Astrocyte of the hippocampus (primary cell): ENCODE results near the gene PPM1A.

ENCODE experiments used
- DNase-seq: peaks from one replicate; pipeline ENCODE4 v3.0.0; 2011; ENCODE audit warnings: low read depth, low spot score

The PPM1A gene

GRCh38 chr14:60248697-60249318, at the start of gene PPM1A:
PPM1A (plus strand) TSS chr14:60249221; CDS start chr14:60282704, 33,483 bp downstream.
- DNase-seq: peak; percentile 99

DNA sequence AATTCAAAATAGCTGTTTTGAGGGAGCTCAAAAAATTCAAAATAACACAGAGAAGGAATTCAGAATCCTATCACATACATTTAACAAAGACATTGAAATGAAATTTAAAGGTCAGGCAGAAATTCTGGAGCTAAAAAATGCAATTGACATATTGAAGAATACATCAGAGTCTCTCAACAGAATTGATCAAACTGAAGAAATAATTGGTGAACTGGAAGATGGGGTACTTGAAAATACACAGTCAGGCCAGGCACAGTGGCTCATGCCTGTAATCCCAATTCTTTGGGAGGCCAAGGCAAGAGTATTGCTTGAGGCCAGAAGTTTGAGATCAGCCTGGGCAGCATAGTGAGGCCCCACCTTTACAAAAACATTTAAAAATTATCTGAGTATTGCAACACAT, 49.7 kb upstream of the PPM1A start:
- DNase-seq: no peak

- no peak for DNase-seq
These were observed 44.7 kb upstream of the PPM1A start for GRCh38 chr14:60204104-60204842.

DNA sequence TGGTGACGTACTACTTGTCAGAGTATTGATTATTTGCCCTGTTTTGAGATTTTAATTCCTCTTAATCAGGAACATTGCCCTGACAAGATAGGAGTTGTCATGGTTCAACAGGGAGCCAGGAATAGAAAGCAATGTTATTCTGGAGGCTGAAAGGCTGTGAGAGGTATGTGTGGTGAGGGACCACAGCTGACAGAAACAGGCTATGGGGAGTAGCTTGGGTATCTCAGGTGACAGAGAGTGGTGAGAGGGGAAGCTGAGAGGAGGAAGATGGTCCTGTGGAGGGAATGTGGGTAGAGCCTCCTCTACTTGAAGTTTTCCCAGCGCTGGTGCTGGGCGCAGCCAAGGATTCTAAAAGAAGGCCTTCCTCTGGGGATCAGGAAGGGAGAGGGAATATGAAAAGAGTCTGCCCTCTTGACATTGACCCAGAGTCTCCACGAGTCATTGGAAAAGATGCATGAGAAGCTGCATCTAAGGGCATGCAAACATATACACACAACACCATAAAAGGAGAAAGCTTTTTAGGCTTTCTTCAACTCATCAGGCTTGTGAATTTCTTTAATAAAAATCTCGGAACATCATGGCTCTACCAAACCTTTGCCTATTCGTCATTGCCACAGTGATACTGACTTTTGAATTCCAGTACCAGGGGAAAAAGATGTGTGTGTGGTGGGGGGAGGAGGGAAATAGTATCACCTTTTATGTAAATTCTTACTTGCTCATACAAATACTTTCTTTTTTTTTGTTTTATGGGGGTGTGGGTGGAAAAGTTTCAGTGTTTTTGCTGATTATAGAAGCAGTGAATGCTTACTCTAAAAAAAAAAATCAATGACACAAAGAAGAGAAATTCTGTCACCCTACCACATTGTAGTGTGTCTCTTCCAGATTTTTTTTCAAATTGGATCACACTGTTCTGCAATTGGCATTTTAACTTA, 43.9 kb upstream of the PPM1A start:
- no peak for DNase-seq

DNA sequence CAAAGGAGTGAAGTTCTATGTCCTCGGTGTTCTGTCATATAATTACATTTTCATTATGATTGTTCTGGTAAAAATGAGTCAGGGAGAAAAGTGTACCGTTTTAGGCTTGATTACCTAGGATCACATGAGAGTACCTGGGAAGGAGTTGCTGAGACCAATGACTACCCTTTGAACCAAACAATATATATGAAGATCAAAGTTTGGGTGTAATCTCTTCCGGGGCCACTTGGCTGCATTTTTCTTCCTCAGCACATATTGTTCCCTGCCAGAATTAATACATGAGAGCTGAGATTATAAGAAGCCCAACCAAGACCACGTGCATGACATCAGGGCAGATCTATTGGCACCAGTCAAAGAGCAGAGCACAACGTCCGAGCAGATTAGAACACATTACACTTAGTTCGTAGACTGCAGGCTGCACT, 42.8 kb upstream of the PPM1A start:
- DNase-seq: no peak

DNA sequence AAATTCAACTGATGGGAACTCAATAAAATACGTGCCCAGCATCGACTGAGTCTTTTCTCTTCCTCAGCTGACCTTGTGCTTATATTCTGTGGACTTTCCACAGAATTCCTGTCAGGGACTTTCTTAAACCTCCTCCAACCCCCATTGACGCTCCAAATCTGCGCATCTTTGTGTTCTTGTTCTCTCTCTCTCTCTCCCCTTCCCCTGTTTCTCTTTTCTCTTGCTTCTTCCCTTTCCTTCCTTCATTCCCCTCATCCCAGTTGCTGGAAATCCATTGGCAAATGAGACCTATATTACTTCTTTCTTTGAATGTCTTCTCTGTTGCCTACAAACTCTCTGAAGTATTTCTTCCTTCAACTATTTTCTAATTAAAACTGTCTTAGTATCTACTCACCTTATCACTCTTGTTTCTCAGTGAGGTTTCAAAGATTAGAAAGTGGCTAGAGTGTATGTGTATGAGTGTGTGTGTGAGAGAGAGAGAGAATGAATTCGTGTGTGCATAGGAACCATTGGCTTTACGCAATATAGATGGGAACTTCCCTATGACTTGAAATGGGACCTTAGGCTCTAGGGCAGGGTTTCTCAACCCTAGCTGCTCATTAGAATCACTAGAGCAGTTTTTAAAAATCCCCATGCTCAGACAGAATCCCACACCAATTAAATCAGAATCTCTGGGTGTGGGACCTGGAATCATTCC, 42.0 kb upstream of the PPM1A start:
- DNase-seq: no peak

DNA sequence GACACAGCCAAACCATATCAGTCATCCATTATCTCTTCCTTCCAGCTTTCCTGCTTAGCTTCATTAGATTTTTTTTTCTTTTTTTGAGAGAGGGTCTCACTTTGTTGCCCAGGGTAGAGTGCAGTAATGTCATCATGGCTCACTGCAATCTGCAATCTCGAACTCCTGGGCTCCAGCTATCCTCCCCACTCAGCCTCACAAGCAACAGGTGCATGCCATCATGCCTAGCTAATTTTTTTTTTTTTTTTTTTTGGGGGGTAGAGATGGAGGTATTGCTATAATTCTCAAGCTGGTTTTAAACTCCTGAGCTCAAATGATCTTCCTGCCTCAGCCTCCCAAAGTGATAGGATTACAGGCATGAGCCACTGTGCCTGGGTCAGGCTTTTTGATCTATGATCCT, 38.3 kb upstream of the PPM1A start:
- DNase-seq: no peak

DNA sequence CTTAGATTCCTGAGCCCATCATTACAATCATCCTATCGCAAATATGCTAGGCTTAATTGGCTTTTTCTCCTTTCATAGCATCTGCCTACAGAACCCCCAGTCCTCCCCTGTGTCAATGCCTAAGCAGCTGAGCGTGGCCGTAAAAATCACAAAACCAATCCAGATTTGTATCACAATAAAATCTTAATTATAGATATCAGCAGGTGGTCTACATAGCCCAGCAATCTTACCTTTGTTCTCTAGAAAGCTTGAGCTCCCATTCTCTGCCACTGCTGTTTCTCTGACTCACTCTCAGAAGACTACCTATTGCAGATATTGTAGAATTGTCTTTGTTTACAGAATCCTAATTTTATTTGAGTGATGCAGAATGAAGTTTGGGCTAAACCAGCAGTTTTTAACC, 37.9 kb upstream of the PPM1A start:
- no peak for DNase-seq

DNA sequence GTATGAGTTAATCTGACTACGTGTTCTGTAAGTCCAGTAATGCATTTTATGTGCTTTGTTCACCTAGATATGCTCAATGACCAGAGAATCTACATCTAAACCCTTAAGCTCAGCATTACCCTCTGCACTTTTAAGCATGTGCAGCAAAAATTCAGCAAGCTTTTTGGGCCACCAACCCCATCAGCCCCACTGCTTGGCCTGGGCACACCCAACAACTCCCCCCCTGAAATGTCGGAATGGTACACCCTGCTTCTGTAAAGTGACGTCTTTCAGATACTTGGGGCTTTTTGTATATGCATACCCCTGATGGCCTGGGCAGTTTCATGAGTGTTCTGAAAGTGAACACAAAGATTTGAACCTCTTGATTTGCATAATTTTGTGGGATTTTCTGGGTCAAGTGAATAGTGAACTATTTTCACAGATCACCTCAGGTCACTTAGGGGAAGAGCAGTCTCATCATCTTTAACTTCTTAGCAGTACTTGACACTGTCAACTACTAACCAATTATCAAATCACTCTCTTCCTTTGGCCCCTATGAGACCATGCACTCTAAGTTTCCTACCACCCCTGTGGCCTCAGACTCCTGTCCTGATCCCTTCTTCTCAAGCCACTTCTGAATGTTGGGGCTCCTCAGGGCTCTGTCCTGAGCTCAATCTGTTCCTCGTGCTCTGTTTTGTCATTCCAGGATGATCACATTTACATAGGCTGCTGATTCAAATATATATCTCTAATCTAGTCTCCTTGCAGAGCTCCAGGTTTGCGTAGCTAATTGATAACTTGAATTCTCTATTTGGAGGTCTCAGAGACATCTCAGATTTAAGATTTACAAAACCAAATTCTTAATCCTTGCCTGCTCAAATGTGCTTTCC, 36.3 kb upstream of the PPM1A start:
- DNase-seq: no peak

- DNase-seq: no peak
These were observed 35.0 kb upstream of the PPM1A start for GRCh38 chr14:60214003-60214402.

DNA sequence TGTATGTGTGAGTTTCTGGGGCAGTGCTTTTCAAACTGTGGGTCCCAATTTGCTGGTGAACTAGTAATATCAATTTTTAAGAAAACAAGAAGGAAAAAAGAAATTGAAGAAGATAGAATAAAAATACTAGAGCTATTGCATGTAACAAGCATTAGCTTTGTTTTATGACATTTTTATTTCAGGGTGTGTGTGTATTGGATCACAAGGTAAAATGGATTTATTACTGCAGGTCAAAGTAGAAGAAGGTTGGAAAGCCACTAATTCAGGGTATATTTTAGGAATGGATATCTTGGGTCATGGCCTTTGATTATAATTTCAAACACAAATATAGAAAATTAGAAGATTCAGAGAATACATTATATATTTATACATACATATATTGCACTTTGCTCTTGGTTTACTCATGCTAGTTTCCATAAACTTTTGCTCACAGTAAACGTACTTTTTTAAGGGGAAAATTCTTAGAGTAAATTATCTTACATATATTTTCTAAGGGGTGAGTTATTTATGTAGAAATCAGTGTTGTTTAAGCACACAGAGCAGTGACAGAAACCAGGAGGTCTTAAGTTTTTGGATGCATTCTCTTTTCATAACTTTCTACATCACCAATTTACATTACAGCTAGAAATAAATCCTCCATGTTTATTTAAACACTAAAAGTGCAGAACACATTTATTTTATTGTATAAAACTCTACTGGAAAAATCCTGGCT, 34.5 kb upstream of the PPM1A start:
- DNase-seq: no peak

DNA sequence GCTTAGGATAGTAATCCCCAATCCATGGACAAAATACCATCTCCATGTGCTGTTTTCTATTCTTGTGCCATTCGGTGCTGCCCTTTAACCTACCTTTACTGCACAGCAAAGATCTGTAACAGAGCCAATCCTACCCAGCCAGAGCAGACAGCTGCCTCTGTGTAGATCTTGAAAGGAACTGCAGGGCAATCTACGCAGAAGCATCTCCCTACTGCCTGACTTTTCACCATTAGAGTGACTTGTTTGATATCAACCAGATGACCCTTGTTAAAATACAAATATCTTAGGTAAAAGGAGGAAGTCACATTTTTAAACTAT, 33.9 kb upstream of the PPM1A start:
- no peak for DNase-seq

DNA sequence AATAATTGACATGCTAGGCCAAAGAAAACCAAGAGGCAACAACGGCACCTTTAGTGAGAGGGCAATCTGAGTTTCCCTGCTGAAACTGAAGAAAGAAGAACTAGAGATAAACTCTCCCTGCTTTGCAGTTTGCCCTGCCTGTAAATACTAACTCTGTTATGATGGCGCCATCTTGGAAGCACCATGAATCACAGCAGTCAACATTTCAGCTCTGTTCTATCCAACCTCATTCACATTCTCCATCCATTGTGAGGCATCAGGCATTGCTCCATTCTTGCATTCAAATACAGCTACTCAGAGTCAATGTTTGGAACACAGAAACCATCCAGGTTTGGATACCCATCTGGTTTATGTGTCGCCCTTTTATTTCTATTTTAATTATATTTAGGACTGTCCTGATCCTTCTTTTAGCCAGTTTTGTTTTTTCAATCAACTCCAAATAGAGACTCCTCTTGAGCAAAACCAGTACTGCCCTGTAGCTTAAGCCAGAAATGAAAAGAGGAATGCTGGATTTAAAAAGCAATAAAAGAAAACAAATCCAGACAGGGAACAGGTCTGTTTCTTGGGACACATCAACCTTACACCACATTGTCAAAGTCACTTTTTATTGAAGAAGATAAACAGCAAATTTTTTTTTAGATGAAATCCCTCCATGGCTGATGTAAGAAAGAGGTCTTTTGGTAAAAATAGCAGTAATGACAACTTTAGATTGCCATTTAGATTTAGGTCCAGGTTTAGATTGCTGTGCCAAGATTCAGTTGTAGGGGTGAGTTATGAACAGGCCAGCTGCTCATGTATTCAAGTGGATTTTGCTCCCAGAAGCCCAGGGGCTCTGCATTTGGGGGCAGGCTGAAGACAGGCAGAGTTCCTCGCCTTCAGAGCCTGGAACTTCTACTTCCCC, 33.3 kb upstream of the PPM1A start:
- DNase-seq: no peak

DNA sequence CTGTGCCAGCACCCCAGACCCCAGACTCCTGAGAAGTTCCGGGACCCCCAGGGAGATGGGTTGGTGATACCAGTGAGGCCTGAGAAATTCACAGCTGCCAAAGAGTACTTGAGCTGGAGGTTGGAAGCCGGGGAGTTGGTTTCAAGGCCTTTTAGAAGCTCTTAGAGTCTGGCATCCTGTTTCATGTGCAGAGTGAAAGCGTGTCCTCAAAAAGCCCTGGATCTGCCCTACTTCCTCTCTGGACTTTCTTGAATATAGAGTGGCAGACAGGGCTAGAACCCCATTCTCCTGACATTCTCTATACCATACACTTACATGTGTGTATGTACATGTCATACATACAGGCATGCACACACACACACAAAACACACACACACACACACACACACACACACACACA, 31.3 kb upstream of the PPM1A start:
- DNase-seq: no peak

- no peak for DNase-seq
These were observed 28.9 kb upstream of the PPM1A start for GRCh38 chr14:60220084-60220483.

- no peak for DNase-seq
These were observed 28.1 kb upstream of the PPM1A start for GRCh38 chr14:60220917-60221316.

DNA sequence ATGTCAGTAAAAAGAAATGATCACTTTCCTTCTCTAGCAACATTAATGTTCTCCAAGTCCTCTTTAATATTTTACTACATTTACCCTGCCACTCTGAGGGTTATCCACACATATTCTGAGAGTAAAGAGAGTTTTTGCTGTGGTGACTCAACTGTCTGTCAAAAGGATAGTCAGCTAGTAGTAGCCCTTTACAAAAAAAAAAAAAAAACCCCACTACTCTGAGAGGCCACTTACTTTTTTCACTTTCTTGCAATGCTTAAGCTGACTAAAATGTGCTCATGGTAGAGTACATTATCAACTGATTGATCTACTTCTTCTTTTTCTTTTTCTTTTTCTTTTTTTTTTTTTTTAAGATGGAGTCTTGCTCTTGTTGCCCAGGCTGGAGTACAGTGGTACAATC, 27.6 kb upstream of the PPM1A start:
- no peak for DNase-seq

DNA sequence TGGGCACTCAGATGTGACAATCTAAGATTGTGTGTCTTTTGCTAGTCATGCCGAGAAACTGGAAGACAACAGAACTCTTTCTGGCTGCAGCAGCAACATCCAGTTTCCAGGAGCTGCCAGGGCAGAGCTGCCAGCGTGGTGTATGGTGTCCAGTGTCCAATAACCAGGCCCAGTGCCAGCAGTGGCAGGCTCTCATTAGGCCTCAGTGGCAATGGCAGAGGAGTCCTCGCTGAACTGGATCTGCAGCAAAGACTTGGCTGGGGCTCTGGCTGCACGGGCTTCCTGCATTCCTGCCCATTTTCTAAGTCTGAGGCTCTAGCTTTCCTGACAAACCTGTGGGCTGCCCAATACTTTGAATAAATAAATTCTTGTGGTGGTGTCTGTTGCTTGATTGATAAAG, 26.2 kb upstream of the PPM1A start:
- DNase-seq: peak; percentile 34

DNA sequence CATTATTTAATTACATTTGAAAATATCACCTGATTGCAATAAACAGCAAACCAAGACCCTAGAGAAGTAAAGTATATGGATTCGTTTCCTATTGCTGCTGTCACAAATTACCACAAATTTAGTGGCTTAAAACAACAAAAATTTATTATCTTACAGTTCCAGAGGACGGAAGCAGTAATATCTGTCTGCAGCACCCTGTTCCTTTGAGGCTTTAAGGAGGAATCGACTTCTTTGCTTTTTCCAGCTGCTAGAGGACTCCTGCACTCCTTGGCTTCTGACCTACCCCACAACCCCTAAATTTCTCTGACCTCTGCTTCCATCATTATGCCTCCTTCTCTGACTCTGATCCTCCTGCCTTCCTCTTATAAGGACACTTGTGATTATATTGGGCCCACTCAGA, 23.8 kb upstream of the PPM1A start:
- DNase-seq: no peak
